ENCODE data around the gene OTUB2.
A peak's percentile ranks its signal among the peaks of the same experiment; 100 is the strongest.

- no peak for TF ChIP-seq POLR2A (IDR thresholded peaks at IDR 0.05)
- peak in 1 of 2 donors; percentile 21 for TF ChIP-seq POLR2AphosphoS5 (IDR thresholded peaks at IDR 0.05; ENCODE audit: insufficient read depth in 1 of 2, low read depth in 1 of 2)
- TF ChIP-seq CTCF (IDR thresholded peaks at IDR 0.05), result no peak
Observed at GRCh38 chr14:94027566-94028449, 1.7 kb downstream of the OTUB2 start.

All from vagina (tissue), 2 donors.